Measurements from ENCODE around the gene MS4A13. TPM values are rescaled to one million over a fixed set of nuclear protein-coding genes. Genes with fewer than 3 reads are reported as not detected.

Gene MS4A13, protein sequence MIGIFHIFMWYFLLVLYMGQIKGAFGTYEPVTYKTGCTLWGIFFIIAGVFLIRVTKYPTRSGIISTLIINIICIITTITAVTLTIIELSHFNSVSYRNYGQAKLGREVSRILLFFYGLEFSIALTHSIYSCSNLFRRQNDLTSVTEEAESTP
- total RNA-seq: not detected

DNA sequence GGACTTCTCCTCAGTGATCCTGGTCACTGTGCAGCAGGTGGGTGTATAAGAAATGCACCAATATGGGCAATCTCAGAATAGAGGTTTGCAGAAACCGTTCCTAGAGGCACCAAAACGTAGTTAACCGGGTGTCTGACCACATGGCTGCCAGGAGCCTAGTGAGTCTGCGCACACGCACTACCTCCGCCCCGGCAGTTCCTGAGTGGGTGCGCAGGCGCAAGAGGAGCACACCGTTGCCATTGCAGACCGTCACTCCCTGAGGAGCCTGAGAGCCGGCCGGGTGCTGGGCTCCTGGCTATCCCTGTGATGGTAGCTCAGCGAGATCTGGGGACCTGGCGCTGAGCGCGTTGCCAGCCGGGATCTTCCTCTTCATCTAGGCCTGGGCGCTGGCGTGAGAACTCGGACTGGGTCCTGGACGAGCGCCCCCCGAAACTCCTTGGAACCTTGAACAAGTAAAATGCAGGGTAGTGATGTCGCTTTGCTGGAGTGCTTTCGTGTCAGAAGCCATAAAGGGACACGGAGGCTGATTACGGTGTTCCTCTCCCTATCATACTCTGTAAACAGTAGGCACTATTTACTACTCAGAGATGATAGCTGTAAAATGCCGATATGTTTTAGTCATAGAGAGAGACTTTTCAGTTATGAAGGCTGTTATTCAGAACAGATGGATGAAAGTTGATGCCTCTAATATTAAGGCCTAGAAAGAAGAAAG lies at the start of gene MS4A13:
MS4A13 (plus strand) TSS at position 249 of the 712 bp plus-strand sequence. CDS start 2,692 bp downstream, outside the sequence.
- H3K9me3 Mint-ChIP-seq: no peaks in the 10 kb centered on the region
- H3K27ac Mint-ChIP-seq: no peak within 1 kb of the TSS
- H3K4me1 Mint-ChIP-seq (ENCODE audit: low read depth): no peaks in the 10 kb centered on the region

DNA sequence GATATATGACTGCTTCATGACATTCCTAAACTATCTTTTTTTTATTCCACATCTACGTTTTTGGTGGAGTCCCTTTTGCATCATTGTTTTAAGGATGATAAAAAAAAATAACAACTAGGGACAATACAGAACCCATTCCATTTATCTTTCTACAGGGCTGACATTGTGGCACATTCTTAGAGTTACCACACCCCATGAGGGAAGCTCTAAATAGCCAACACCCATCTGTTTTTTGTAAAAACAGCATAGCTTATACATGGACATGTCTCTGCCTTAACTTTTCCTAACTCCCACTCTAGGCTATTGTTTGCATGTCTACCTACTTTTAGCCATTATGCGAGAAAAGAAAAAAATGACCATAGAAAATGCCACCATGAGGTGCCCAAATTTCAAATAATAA lies 46.4 kb upstream of the MS4A13 start:
- intact Hi-C loops (cut with micrococcal nuclease): no loop called here
- no peaks in the 10 kb centered on the region for H3K4me1 Mint-ChIP-seq (ENCODE audit: low read depth)
- no peak overlapping the region for H3K27ac Mint-ChIP-seq
- CTCF ChIA-PET: no interaction called here
- no peak for DNase-seq
- no peaks in the 10 kb centered on the region for H3K9me3 Mint-ChIP-seq
- H3K4me3 Mint-ChIP-seq: no peak overlapping the region
- peaks cover 7% of the 10 kb centered on the region for H3K27me3 Mint-ChIP-seq (ENCODE audit: low read depth)
- no peaks in the 10 kb centered on the region for H3K36me3 Mint-ChIP-seq (ENCODE audit: low read depth)

More for the DNA sequence above, at the start of gene MS4A13:
- Mint-ChIP-seq H3K4me3 (no peak within 1 kb of the TSS), H3K36me3 (ENCODE audit: low read depth) (no peaks in the 10 kb centered on the region), H3K27me3 (ENCODE audit: low read depth) (peaks cover 3% of the 10 kb centered on the region)
- CTCF ChIA-PET: no interaction called here
- DNase-seq: no peak
- intact Hi-C loops (cut with micrococcal nuclease): no loop called here

DNA sequence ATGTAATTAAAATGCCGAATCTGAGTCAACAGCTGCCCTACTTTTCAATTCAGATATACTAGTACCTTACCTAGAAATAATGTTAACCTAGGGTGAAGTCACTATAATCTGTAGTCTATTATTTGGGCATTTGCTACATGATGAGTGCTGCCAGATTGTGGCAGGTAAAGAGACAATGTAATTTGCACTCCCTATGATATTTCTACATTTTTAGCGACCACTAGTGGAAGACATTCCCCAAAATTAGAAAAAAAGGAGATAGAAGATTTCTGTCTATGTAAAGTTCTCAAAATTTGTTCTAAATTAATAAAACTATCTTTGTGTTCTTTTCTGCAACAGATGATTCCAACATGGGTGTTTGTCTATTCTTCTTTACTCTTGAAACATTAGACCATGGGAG lies 45.5 kb upstream of the MS4A13 start:
- intact Hi-C loops (cut with micrococcal nuclease): no loop called here
- no peak for DNase-seq
- H3K9me3 Mint-ChIP-seq: no peaks in the 10 kb centered on the region
- H3K4me3 Mint-ChIP-seq: no peak overlapping the region
- no peaks in the 10 kb centered on the region for H3K36me3 Mint-ChIP-seq (ENCODE audit: low read depth)
- no peak overlapping the region for H3K27ac Mint-ChIP-seq
- CTCF ChIA-PET: no interaction called here
- H3K27me3 Mint-ChIP-seq (ENCODE audit: low read depth): peaks cover 7% of the 10 kb centered on the region
- no peaks in the 10 kb centered on the region for H3K4me1 Mint-ChIP-seq (ENCODE audit: low read depth)

DNA sequence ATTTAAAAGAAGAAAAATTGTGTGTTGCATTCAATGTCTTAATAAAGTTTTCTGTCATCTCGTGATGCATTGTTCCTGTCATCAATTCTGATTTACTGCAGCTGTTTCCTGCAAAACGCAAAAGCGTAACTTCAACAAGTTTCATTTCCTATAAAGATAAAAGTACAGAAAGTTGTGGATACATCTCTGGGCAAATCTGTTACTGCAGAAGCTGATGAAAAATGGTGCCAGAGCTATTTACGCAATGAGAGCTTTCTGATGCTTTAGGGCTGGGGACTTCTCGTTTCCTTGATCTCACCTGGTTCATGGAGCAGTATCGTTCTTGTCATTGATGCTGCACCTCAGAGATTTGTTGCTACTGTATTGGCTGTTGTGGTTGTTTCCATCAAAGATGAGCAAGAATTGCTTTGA lies 38.2 kb upstream of the MS4A13 start:
- H3K4me1 Mint-ChIP-seq (ENCODE audit: low read depth): peaks cover 2% of the 10 kb centered on the region
- intact Hi-C loops (cut with micrococcal nuclease): no loop called here
- peak; percentile 7 for DNase-seq
- no peaks in the 10 kb centered on the region for H3K36me3 Mint-ChIP-seq (ENCODE audit: low read depth)
- H3K27me3 Mint-ChIP-seq (ENCODE audit: low read depth): no peaks in the 10 kb centered on the region
- H3K4me3 Mint-ChIP-seq: no peak overlapping the region
- no peaks in the 10 kb centered on the region for H3K9me3 Mint-ChIP-seq
- no peak overlapping the region for H3K27ac Mint-ChIP-seq
- CTCF ChIA-PET: no interaction called here

DNA sequence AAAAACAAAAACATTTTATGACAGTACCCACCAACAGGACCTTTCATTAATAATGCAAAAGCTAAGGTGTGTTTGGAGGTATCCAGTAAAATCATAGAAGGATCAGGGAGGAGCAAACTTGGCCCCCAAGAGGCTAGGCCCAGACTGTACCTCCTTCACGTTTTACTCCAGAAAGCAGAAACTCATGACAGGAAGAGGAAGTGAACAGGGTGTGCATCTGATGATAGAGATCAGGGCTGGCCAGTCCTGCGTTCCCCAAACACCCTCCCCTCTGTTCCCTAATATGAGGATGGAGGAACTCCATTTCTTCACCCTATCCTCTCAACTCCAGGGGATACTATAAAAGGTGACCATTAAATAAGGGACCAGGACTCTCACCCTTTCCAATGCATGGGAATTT lies 32.8 kb upstream of the MS4A13 start:
- H3K4me1 Mint-ChIP-seq (ENCODE audit: low read depth): peaks cover 4% of the 10 kb centered on the region
- H3K27me3 Mint-ChIP-seq (ENCODE audit: low read depth): no peaks in the 10 kb centered on the region
- H3K36me3 Mint-ChIP-seq (ENCODE audit: low read depth): no peaks in the 10 kb centered on the region
- CTCF ChIA-PET: interaction anchor here (0.5 kb wide), 1 partner anchor 212 kb away, joined by 3 read pairs; no protein-coding TSS in a partner anchor
- no peak overlapping the region for H3K27ac Mint-ChIP-seq
- H3K9me3 Mint-ChIP-seq: no peaks in the 10 kb centered on the region
- no peak for DNase-seq
- intact Hi-C loops (cut with micrococcal nuclease): no loop called here
- no peak overlapping the region for H3K4me3 Mint-ChIP-seq

DNA sequence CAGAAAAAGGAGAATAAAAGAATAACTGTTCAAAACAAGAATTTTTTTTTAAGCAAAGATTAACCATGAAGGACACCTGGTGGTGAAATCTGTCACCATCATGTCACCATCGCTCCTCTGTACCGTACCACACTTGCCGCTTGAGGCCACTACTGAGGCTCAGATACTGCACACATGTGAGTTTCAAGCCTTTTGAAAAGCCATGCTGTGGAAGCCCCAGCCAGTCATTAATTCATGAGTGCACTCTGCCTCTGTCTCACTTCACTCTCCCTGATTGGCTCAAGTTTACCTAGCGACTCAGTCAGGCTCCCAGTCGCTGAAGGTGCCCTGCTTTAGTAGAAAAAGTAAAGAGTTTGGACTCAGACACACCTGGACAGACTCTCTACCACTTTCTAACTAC lies 29.2 kb upstream of the MS4A13 start:
- CTCF ChIA-PET: no interaction called here
- H3K36me3 Mint-ChIP-seq (ENCODE audit: low read depth): no peaks in the 10 kb centered on the region
- H3K27ac Mint-ChIP-seq: no peak overlapping the region
- H3K9me3 Mint-ChIP-seq: no peaks in the 10 kb centered on the region
- DNase-seq: peak; percentile 38
- no peak overlapping the region for H3K4me3 Mint-ChIP-seq
- peaks cover 4% of the 10 kb centered on the region for H3K4me1 Mint-ChIP-seq (ENCODE audit: low read depth)
- no peaks in the 10 kb centered on the region for H3K27me3 Mint-ChIP-seq (ENCODE audit: low read depth)
- intact Hi-C loops (cut with micrococcal nuclease): loop anchor here (1.0 to 2.0 kb wide), 3 partner anchors 123 to 221 kb away; no protein-coding TSS in a partner anchor

DNA sequence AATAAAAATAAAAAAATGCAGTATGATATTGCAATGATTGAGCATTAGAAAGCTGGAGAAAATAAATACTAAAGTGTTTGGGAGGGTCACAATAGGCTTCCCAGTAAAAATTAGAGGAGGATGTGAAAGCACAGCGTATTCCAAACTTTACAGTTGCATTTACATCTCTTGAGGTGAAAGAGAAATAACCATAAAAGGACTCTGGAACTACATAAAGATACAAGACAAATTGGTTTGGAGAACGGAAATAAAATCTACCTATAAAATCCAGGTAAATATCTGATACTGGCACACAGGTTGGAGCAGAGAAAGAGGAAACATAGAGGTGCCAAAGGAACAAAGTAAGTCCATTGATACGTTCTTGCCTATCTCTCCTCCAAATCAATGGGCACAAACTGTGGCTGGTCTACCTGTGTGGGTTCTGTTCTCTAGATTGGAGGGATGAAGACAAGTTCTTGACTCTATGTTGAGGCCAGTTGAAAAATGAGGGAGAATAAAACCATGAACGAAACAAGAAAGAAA lies 22.6 kb upstream of the MS4A13 start, which contains the start of gene MS4A12:
MS4A12 (plus strand) TSS at position 291 of the 522 bp plus-strand sequence. CDS start 4,541 bp downstream, outside the sequence.
- Mint-ChIP-seq H3K36me3 (ENCODE audit: low read depth) (no peaks in the 10 kb centered on the region), H3K4me1 (ENCODE audit: low read depth) (no peaks in the 10 kb centered on the region), H3K4me3 (no peak within 1 kb of the TSS), H3K9me3 (no peaks in the 10 kb centered on the region), H3K27ac (no peak within 1 kb of the TSS), H3K27me3 (ENCODE audit: low read depth) (peaks cover 3% of the 10 kb centered on the region)
- DNase-seq: no peak
- CTCF ChIA-PET: no interaction called here
- intact Hi-C loops (cut with micrococcal nuclease): no loop called here

DNA sequence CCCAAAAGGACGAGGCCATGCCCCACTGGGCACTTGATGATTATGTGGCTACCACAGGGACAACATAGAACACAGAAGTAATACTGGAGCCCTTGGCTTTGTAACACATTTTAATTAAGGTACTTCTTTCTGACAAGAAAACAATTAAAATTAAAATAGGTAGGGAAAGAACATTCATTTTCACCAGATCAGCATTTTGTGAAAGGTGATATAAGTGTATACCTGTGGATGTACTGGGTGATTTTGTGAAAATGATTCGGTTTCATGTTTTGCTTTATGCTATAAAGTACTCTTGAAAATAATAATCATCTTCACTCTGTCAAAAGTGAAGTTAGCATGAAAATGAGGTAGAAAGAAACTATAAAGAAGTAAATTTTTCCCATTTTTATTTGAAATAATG lies 21.7 kb upstream of the MS4A13 start:
- Mint-ChIP-seq H3K4me1 (ENCODE audit: low read depth) (no peaks in the 10 kb centered on the region), H3K9me3 (no peaks in the 10 kb centered on the region), H3K4me3 (no peak overlapping the region), H3K27ac (no peak overlapping the region), H3K27me3 (ENCODE audit: low read depth) (peaks cover 3% of the 10 kb centered on the region), H3K36me3 (ENCODE audit: low read depth) (no peaks in the 10 kb centered on the region)
- CTCF ChIA-PET: no interaction called here
- no peak for DNase-seq
- intact Hi-C loops (cut with micrococcal nuclease): no loop called here

DNA sequence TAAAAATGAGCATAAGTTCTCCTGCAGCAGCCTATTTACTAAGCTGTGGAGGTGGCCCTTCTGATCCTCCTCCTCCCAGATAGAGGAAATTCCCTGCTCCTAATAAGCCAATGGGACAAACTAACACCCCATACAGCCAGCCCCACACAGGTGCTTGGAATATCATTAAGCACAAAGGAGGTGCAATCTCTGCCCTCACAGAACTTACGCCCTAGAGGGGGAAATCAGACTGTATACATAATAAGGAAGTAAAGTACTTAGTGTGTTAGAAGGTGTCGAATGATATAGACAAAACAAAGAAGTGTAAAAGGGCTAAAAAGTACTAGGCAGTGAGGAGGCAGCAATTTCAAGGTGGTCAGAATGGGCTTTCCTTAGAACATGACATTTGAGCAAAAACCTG lies 16.8 kb upstream of the MS4A13 start:
- no peak overlapping the region for H3K27ac Mint-ChIP-seq
- CTCF ChIA-PET: interaction anchor here (1.4 kb wide), 1 partner anchor 135 kb away, joined by 3 read pairs; no protein-coding TSS in a partner anchor
- intact Hi-C loops (cut with micrococcal nuclease): no loop called here
- H3K9me3 Mint-ChIP-seq: no peaks in the 10 kb centered on the region
- H3K4me3 Mint-ChIP-seq: no peak overlapping the region
- peaks cover 6% of the 10 kb centered on the region for H3K27me3 Mint-ChIP-seq (ENCODE audit: low read depth)
- no peak for DNase-seq
- no peaks in the 10 kb centered on the region for H3K36me3 Mint-ChIP-seq (ENCODE audit: low read depth)
- peaks cover 5% of the 10 kb centered on the region for H3K4me1 Mint-ChIP-seq (ENCODE audit: low read depth)

DNA sequence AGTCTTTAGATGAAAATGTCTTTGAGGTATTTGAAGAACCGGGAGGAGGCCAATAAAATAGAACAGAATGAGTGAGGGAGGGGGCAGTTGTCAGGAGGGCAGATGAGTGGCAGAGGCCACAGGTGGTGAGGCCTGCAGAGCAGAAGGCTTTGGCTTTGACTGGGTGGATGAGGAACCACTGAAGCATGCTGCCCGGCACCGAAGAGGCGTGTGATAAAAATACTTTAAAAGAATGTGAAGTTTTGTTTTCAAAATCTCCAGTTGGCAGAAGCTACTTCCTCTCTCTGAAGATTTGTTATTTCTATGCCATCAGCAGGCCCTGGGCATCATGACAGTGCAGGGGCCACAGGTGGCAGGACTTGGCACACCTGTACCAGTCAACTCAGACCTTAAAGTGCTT lies 16.3 kb upstream of the MS4A13 start:
- peaks cover 5% of the 10 kb centered on the region for H3K4me1 Mint-ChIP-seq (ENCODE audit: low read depth)
- DNase-seq: peak; percentile 36
- no peak overlapping the region for H3K4me3 Mint-ChIP-seq
- H3K9me3 Mint-ChIP-seq: no peaks in the 10 kb centered on the region
- H3K27me3 Mint-ChIP-seq (ENCODE audit: low read depth): peaks cover 6% of the 10 kb centered on the region
- H3K27ac Mint-ChIP-seq: no peak overlapping the region
- no peaks in the 10 kb centered on the region for H3K36me3 Mint-ChIP-seq (ENCODE audit: low read depth)
- intact Hi-C loops (cut with micrococcal nuclease): no loop called here
- CTCF ChIA-PET: interaction anchor here (1.4 kb wide), 1 partner anchor 135 kb away, joined by 3 read pairs; no protein-coding TSS in a partner anchor

DNA sequence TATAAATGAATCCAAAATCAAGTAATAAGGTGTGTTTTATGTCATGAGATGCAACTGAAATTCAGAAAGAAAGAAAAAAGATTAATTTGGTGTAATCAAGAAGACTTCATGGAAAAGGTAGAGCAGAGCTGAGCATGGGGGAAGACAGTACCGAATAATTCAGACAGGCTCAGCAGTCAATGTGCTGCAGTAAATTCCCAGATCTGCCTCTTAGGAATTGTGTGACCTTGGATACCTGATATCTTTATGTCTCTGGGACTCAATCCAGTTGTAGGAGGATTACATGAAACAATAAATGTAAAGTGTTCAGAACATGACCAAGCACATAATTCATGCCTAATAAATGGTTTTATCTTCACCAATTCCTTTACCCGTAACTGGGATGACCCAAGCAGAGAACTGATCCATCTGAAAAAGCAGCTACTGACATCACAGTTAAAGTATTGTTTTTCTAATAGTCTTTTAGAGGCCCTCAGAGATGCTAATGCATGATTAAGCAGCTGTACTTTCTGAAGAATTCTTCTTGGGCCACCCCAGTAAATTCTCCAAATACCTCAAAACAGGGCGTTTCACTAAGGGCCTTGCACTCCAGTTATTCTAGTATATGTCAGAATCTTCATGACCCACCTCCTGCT lies 14.8 kb upstream of the MS4A13 start:
- intact Hi-C loops (cut with micrococcal nuclease): no loop called here
- no peak overlapping the region for H3K27ac Mint-ChIP-seq
- no peaks in the 10 kb centered on the region for H3K36me3 Mint-ChIP-seq (ENCODE audit: low read depth)
- no peak for DNase-seq
- H3K4me1 Mint-ChIP-seq (ENCODE audit: low read depth): peaks cover 10% of the 10 kb centered on the region
- H3K4me3 Mint-ChIP-seq: no peak overlapping the region
- CTCF ChIA-PET: no interaction called here
- H3K27me3 Mint-ChIP-seq (ENCODE audit: low read depth): peaks cover 3% of the 10 kb centered on the region
- H3K9me3 Mint-ChIP-seq: no peaks in the 10 kb centered on the region

DNA sequence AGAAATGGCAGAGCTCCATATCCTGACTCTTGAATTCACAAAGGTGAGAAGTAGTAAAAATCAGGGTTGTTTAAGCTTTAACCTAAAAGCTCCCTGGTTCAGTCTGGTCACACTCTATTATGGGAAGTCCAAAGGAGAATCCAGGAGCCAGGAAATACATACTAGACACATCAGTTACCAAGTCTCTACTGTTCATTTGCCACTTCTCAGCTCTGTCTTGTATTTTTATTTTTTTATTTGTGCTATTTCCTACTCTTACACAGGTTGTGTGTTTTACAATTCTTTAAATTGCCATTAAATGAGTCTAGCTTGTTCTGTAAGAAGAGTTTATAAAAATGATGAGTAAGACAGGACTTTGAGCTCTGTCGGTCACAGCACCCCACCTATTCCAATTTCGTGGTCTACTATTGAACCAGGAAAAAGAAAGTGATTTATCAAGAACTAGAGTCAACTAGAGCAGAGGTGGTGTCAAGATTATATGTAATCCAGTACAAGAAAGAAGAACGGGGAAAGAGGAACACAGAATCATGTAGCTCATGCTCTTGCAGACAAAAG lies 12.9 kb upstream of the MS4A13 start:
- intact Hi-C loops (cut with micrococcal nuclease): no loop called here
- Mint-ChIP-seq H3K4me3 (no peak overlapping the region), H3K36me3 (ENCODE audit: low read depth) (no peaks in the 10 kb centered on the region), H3K27ac (no peak overlapping the region), H3K4me1 (ENCODE audit: low read depth) (peaks cover 10% of the 10 kb centered on the region), H3K27me3 (ENCODE audit: low read depth) (peaks cover 3% of the 10 kb centered on the region), H3K9me3 (no peaks in the 10 kb centered on the region)
- CTCF ChIA-PET: no interaction called here
- no peak for DNase-seq
